Prostate gland (tissue), 2 donors: ENCODE results near the gene TEKT1. TPM values are rescaled to one million over a fixed set of nuclear protein-coding genes. Genes with fewer than 3 reads are reported as not detected.

Source experiments
- DNase-seq: peaks from one replicate; pipeline ENCODE4 v3.0.0-alpha.2; 2019; ENCODE audit warnings: low spot score
- H3K27ac ChIP-seq, 2 donors: fragments of 200-600 bp; sonication (generic); 2 replicates each; pipeline ENCODE4 v1.5.1; 2017 to 2019
- H3K27me3 ChIP-seq: fragments of 200-600 bp; sonication (generic); replicated peaks from 2 replicates; pipeline ENCODE4 v1.5.1; 2019; ENCODE audit not compliant: insufficient read depth
- H3K36me3 ChIP-seq, 2 donors: fragments of 200-600 bp; sonication (generic); 1 replicate in 1 of 2; 2 replicates in 1 of 2; pipeline versions ENCODE4 v1.5.1 to v1.8.1; 2017 to 2019
- H3K4me1 ChIP-seq: fragments of 200-600 bp; sonication (generic); replicated peaks from 2 replicates; pipeline ENCODE4 v1.5.1; 2019
- H3K4me3 ChIP-seq, 2 donors: fragments of 200-600 bp; sonication (generic); 2 replicates each; pipeline ENCODE4 v1.5.1; 2017 to 2019
- H3K9me3 ChIP-seq: fragments of 200-600 bp; sonication (generic); 2 replicates; pipeline ENCODE4 v1.5.1; 2017
- CTCF ChIP-seq, 4 experiments: fragments of 200-600 bp in 2 of 4; fragments of 450-650 bp in 2 of 4; sonication (generic) in 2 of 4; IDR thresholded peaks; 1 replicate in 3 of 4; 2 replicates in 1 of 4; pipeline ENCODE4 v1.5.1; 2016 to 2019; ENCODE audit warnings: antibody characterized with exemption in 4 of 4, mild to moderate bottlenecking in 2 of 4, moderate library complexity in 2 of 4
- POLR2A ChIP-seq: fragments of 450-650 bp; IDR thresholded peaks from one replicate; pipeline ENCODE4 v1.6.1; 2016; ENCODE audit warnings: antibody characterized with exemption, mild to moderate bottlenecking
- POLR2AphosphoS5 ChIP-seq: sonication (generic); formaldehyde crosslinking; IDR thresholded peaks from one replicate; pipeline ENCODE4 v1.6.1; 2017; ENCODE audit warnings: antibody characterized with exemption
- WGBS: methylation state at CpG from one replicate; pipeline ENCODE4 v1.1.5; 2018; 5-methylcytosine and 5-hydroxymethylcytosine counted together
- intact Hi-C: fragments of 100-400 bp; cut with DNase I; formaldehyde crosslinking; loops from one replicate; pipeline ENCODE4 v1.14.2; 2022
- total RNA-seq, 2 donors: library from RNA; depleted of rRNA; stranded (reverse); fragments of >200 nt; gene quantifications; one replicate each; pipeline ENCODE4 v1.1.0, GENCODE V29; 2016

TEKT1 gene
- total RNA-seq, 2 donors from 2014 or later, result 1.4 TPM; not detected in 1

- H3K4me1 ChIP-seq, result no peaks in the 10 kb centered on the region
- 64% methylated on average over 9 of the region's 9 CpGs for WGBS
- intact Hi-C loops, result no loop called here
- no peaks in the 10 kb centered on the region for H3K9me3 ChIP-seq
- no peak overlapping the region for H3K4me3 ChIP-seq
- TF ChIP-seq POLR2AphosphoS5 (no peak), CTCF (IDR thresholded peaks at IDR 0.05) (no peak), POLR2A (no peak)
- H3K27ac ChIP-seq, result no peak overlapping the region
- DNase-seq, result no peak
- H3K36me3 ChIP-seq, result no peaks in the 10 kb centered on the region
- H3K27me3 ChIP-seq, result peaks cover 5% of the 10 kb centered on the region
These were observed 19.2 kb downstream of the TEKT1 start for GRCh38 chr17:6812295-6812694.

GRCh38 chr17:6811510-6811909 lies 20.0 kb downstream of the TEKT1 start:
- peaks cover 5% of the 10 kb centered on the region for H3K27me3 ChIP-seq
- H3K9me3 ChIP-seq, result no peaks in the 10 kb centered on the region
- no peaks in the 10 kb centered on the region for H3K4me1 ChIP-seq
- no peak overlapping the region for H3K27ac ChIP-seq
- TF ChIP-seq POLR2AphosphoS5 (no peak), POLR2A (no peak), CTCF (IDR thresholded peaks at IDR 0.05) (no peak)
- no peak for DNase-seq
- intact Hi-C loops, result no loop called here
- H3K4me3 ChIP-seq, result no peak overlapping the region
- WGBS, result 86% methylated on average over 9 of the region's 9 CpGs
- H3K36me3 ChIP-seq, result no peaks in the 10 kb centered on the region

GRCh38 chr17:6800422-6801027 lies 31.0 kb downstream of the TEKT1 start:
- DNase-seq, result no peak
- H3K4me1 ChIP-seq, result no peaks in the 10 kb centered on the region
- intact Hi-C loops, result no loop called here
- no peaks in the 10 kb centered on the region for H3K36me3 ChIP-seq
- WGBS, result 84% methylated on average over 13 of the region's 13 CpGs
- no peaks in the 10 kb centered on the region for H3K27me3 ChIP-seq
- TF ChIP-seq POLR2A (no peak), POLR2AphosphoS5 (no peak), CTCF (IDR thresholded peaks at IDR 0.05) (no peak)
- H3K9me3 ChIP-seq, result no peaks in the 10 kb centered on the region
- no peak overlapping the region for H3K27ac ChIP-seq
- no peak overlapping the region for H3K4me3 ChIP-seq

GRCh38 chr17:6799738-6800137 lies 31.8 kb downstream of the TEKT1 start:
- no peaks in the 10 kb centered on the region for H3K9me3 ChIP-seq
- no peak overlapping the region for H3K27ac ChIP-seq
- H3K4me1 ChIP-seq, result no peaks in the 10 kb centered on the region
- intact Hi-C loops, result no loop called here
- H3K27me3 ChIP-seq, result no peaks in the 10 kb centered on the region
- DNase-seq, result no peak
- no peak overlapping the region for H3K4me3 ChIP-seq
- WGBS, result 57% methylated on average over 6 of the region's 6 CpGs
- TF ChIP-seq CTCF (IDR thresholded peaks at IDR 0.05) (no peak), POLR2AphosphoS5 (no peak), POLR2A (no peak)
- no peaks in the 10 kb centered on the region for H3K36me3 ChIP-seq

GRCh38 chr17:6797718-6798351 lies 33.7 kb downstream of the TEKT1 start:
- TF ChIP-seq POLR2AphosphoS5, result no peak
- no peak for TF ChIP-seq POLR2A
- no peak for TF ChIP-seq CTCF (IDR thresholded peaks at IDR 0.05)
- Histone ChIP-seq H3K4me1 (no peaks in the 10 kb centered on the region), H3K27me3 (no peaks in the 10 kb centered on the region), H3K27ac (no peak overlapping the region), H3K4me3 (no peak overlapping the region), H3K36me3 (no peaks in the 10 kb centered on the region), H3K9me3 (no peaks in the 10 kb centered on the region)
- WGBS, result 42% methylated on average over 8 of the region's 8 CpGs
- intact Hi-C loops, result no loop called here
- no peak for DNase-seq
